ENCODE data around the gene LRRC17. TPM values are rescaled to one million over a fixed set of nuclear protein-coding genes. Genes with fewer than 3 reads are reported as not detected.

The LRRC17 gene
- total and polyA plus RNA-seq, 2 donors (not counting 1 experiment from before 2014, with no cell fraction given), result 0.86 to 1.4 TPM

- no peak overlapping the region for H3K27ac ChIP-seq (ENCODE audit: low read length in 2 of 2)
- no peaks in the 10 kb centered on the region for H3K9me3 Mint-ChIP-seq (ENCODE audit: insufficient read depth)
- no peak overlapping the region for H3K27ac Mint-ChIP-seq
- H3K79me2 ChIP-seq (ENCODE audit: control insufficient read depth, insufficient read depth, low read length), result no peaks in the 10 kb centered on the region
- no peak overlapping the region for H3K4me2 ChIP-seq (replicated peaks; ENCODE audit: low read depth, low read length, poor library complexity, severe bottlenecking)
- H3K4me1 ChIP-seq (ENCODE audit: control insufficient read depth in 2 of 2, insufficient read depth in 2 of 2, low read length in 2 of 2), result no peaks in the 10 kb centered on the region
- H3K9ac ChIP-seq (ENCODE audit: low read length), result no peak overlapping the region
- H2AFZ ChIP-seq (ENCODE audit: insufficient read depth, low read depth, low read length, poor library complexity, severe bottlenecking), result no peak overlapping the region
- peaks cover 6% of the 10 kb centered on the region for H3K4me1 Mint-ChIP-seq
- no peaks in the 10 kb centered on the region for H3K36me3 ChIP-seq (replicated peaks in 1 of 2; ENCODE audit: control extremely low read depth in 1 of 2, control insufficient read depth in 1 of 2, extremely low read depth in 1 of 2, insufficient read depth in 2 of 2, low read length in 1 of 2)
- 94% methylated on average over 2 of the region's 2 CpGs for WGBS (ENCODE audit: insufficient coverage)
- DNase-seq, result no peak
- TF ChIP-seq EZH2 (IDR thresholded peaks at IDR 0.05; ENCODE audit: borderline replicate concordance, insufficient read depth, low read depth, low read length, poor library complexity, severe bottlenecking), result no peak
- TF ChIP-seq CTCF (IDR thresholded peaks at IDR 0.05), result no peak
- ChIA-PET POLR2A (no interaction called here), CTCF (no interaction called here)
- no peaks in the 10 kb centered on the region for H4K20me1 ChIP-seq (ENCODE audit: control insufficient read depth, insufficient read depth, low read length, poor library complexity, severe bottlenecking)
- no peak overlapping the region for H3K4me3 Mint-ChIP-seq
- H3K4me3 ChIP-seq (ENCODE audit: control extremely low read depth in 1 of 5, extremely low read depth in 1 of 5, insufficient read depth in 1 of 5, low read depth in 2 of 5, low read length in 4 of 5), result no peak overlapping the region
- H3K27me3 Mint-ChIP-seq, result no peaks in the 10 kb centered on the region
- H3K9me3 ChIP-seq (ENCODE audit: control extremely low read depth in 1 of 3, control insufficient read depth in 2 of 3, insufficient read depth in 1 of 3, low read length in 2 of 3), result peaks cover 0 to 3% (median 0%) of the 10 kb centered on the region in 3 donors
- no peaks in the 10 kb centered on the region for H3K27me3 ChIP-seq (replicated peaks in 1 of 4; ENCODE audit: control extremely low read depth in 1 of 4, control insufficient read depth in 3 of 4, insufficient read depth in 4 of 4, low read length in 3 of 4)
- ATAC-seq (ENCODE audit: low read depth), result no peak
- intact Hi-C loops (cut with micrococcal nuclease), result no loop called here
Measured at GRCh38 chr7:102990642-102991041, 77.8 kb downstream of the LRRC17 start.

GRCh38 chr7:102991077-102991539, 78.3 kb downstream of the LRRC17 start:
- H3K36me3 ChIP-seq (replicated peaks in 1 of 2; ENCODE audit: control extremely low read depth in 1 of 2, control insufficient read depth in 1 of 2, extremely low read depth in 1 of 2, insufficient read depth in 2 of 2, low read length in 1 of 2), result no peaks in the 10 kb centered on the region
- no peaks in the 10 kb centered on the region for H3K9me3 Mint-ChIP-seq (ENCODE audit: insufficient read depth)
- H3K4me1 Mint-ChIP-seq, result peaks cover 6% of the 10 kb centered on the region
- H3K27ac ChIP-seq (ENCODE audit: low read length in 2 of 2), result no peak overlapping the region
- H3K27ac Mint-ChIP-seq, result no peak overlapping the region
- no peaks in the 10 kb centered on the region for H3K4me1 ChIP-seq (ENCODE audit: control insufficient read depth in 2 of 2, insufficient read depth in 2 of 2, low read length in 2 of 2)
- intact Hi-C loops (cut with micrococcal nuclease), result no loop called here
- DNase-seq (no peak), ATAC-seq (ENCODE audit: low read depth) (no peak)
- ChIA-PET CTCF (no interaction called here), POLR2A (no interaction called here)
- no peak overlapping the region for H3K4me3 Mint-ChIP-seq
- no peaks in the 10 kb centered on the region for H3K27me3 ChIP-seq (replicated peaks in 1 of 4; ENCODE audit: control extremely low read depth in 1 of 4, control insufficient read depth in 3 of 4, insufficient read depth in 4 of 4, low read length in 3 of 4)
- no peaks in the 10 kb centered on the region for H4K20me1 ChIP-seq (ENCODE audit: control insufficient read depth, insufficient read depth, low read length, poor library complexity, severe bottlenecking)
- H3K4me3 ChIP-seq (ENCODE audit: control extremely low read depth in 1 of 5, extremely low read depth in 1 of 5, insufficient read depth in 1 of 5, low read depth in 2 of 5, low read length in 4 of 5), result no peak overlapping the region
- H3K27me3 Mint-ChIP-seq, result no peaks in the 10 kb centered on the region
- H3K9me3 ChIP-seq (ENCODE audit: control extremely low read depth in 1 of 3, control insufficient read depth in 2 of 3, insufficient read depth in 1 of 3, low read length in 2 of 3), result peaks cover 0 to 3% (median 0%) of the 10 kb centered on the region in 3 donors
- TF ChIP-seq CTCF (IDR thresholded peaks at IDR 0.05) (no peak), EZH2 (IDR thresholded peaks at IDR 0.05; ENCODE audit: borderline replicate concordance, insufficient read depth, low read depth, low read length, poor library complexity, severe bottlenecking) (no peak)
- H3K4me2 ChIP-seq (replicated peaks; ENCODE audit: low read depth, low read length, poor library complexity, severe bottlenecking), result no peak overlapping the region
- no peaks in the 10 kb centered on the region for H3K79me2 ChIP-seq (ENCODE audit: control insufficient read depth, insufficient read depth, low read length)
- no peak overlapping the region for H3K9ac ChIP-seq (ENCODE audit: low read length)
- no peak overlapping the region for H2AFZ ChIP-seq (ENCODE audit: insufficient read depth, low read depth, low read length, poor library complexity, severe bottlenecking)
